Activated naive CD8-positive, alpha-beta T cell (primary cell): Measurements from ENCODE around the gene BCL2.

Experiments used
- H3K27ac Mint-ChIP-seq: one replicate; pipeline ENCODE4 v1.8.0; 2021; ENCODE audit warnings: mixed read lengths
- H3K27me3 Mint-ChIP-seq: one replicate; pipeline ENCODE4 v1.8.0; 2021; ENCODE audit warnings: mixed read lengths
- H3K36me3 Mint-ChIP-seq: one replicate; pipeline ENCODE4 v1.8.0; 2021; ENCODE audit warnings: mixed read lengths
- H3K4me1 Mint-ChIP-seq: one replicate; pipeline ENCODE4 v1.8.0; 2021; ENCODE audit warnings: low read depth, mixed read lengths
- H3K4me3 Mint-ChIP-seq: one replicate; pipeline ENCODE4 v1.8.0; 2021; ENCODE audit warnings: mild to moderate bottlenecking, mixed read lengths
- H3K9me3 Mint-ChIP-seq: one replicate; pipeline ENCODE4 v1.8.0; 2021; ENCODE audit warnings: low read depth, mixed read lengths

BCL2 gene

DNA sequence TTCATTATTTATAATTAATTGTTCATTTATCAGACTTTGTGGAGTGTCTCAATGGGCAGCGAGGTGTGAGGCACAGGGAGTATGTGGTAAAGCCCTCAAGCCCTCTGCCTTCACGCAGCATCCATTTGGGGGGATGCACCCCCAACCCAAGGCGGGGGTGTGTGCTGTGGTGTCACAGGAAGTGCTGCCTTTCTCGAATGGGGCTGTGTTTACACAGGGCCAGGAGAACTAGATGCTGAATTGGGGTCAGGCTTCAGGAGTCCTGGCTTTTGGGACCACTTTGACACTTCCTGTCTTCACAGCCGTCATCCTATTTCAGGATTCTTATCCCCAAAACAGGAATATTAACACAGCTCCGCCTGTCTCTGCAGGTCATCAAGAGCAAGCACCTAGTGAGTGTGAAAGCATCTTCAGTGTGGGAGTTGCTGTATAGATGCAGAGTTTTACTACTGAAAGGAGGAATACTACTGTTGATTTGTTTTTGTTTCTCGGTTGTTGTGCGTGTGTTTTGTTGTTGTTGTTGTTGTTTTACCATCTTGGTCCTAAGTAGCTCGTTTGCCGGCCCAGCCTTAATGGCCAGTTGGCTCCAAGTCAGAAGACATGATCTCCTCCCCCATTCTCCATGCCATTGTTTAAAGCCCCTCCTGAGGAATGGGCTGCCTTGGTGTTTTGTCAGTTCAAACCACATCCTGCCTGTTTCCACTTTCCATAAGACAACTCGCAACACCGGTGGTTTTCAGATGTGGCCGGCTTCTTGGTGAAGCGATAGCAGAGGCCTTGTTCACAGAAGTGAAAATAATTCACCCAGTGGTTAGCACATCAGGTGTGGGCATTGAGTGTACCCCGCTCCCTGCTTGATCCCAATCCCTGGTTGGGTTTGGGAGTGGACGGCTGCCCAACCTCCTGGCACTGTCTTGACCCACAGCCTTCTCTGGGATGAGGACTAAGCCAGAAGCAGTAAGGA lies 221.3 kb downstream of the BCL2 start:
- peak overlapping the region; percentile 64 for H3K27ac Mint-ChIP-seq
- H3K27me3 Mint-ChIP-seq = no peaks in the 10 kb centered on the region
- H3K4me3 Mint-ChIP-seq = peak overlapping the region; percentile 58
- H3K36me3 Mint-ChIP-seq = peaks cover 2% of the 10 kb centered on the region
- no peaks in the 10 kb centered on the region for H3K9me3 Mint-ChIP-seq
- peaks cover 50% of the 10 kb centered on the region for H3K4me1 Mint-ChIP-seq

DNA sequence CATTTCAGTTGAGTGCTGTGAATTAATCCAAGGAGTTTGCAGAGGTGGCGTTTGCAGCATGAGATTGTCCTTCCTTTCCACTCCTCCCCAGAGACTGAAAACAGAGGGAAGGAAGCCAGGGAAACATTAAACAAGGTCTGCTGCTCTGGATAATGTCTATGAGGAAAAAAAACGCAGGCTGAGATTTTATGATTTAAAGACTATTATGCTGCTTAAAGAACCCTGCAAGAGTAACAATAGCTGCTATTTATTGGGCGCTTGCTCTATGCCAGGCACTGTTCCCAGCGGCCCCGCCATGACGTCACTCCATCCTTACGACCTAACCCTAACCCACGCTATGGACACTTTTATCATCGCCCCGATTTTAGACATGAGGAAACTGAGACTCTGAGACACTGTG lies 222.4 kb downstream of the BCL2 start:
- no peak overlapping the region for H3K27ac Mint-ChIP-seq
- H3K27me3 Mint-ChIP-seq = no peaks in the 10 kb centered on the region
- peaks cover 47% of the 10 kb centered on the region for H3K4me1 Mint-ChIP-seq
- H3K4me3 Mint-ChIP-seq = peak overlapping the region; percentile 30
- peaks cover 2% of the 10 kb centered on the region for H3K36me3 Mint-ChIP-seq
- H3K9me3 Mint-ChIP-seq = no peaks in the 10 kb centered on the region

DNA sequence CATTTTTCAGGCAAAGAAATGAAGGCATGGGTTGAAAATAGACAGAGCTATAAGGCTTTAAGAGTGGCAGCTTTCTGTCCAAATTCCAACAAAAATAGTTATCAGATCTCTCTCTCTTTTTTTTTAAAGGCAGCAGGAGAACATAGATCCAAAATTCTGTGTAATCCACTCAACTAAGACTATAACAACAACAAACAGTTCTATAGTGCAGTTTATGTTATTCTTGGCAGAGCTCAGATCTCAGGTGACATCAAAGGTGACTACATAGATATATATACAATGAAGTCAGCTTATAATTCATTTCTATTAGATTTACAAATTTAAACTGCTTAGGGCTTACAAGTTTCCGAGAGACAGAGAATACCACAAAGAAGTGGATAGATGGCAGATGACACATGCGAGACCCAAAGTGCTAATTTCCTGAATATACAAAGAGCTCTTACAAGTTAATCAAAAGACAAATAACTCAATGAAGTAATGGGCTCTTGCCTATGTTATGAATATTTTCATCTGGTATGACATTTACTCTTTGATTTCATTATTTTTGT lies 223.2 kb downstream of the BCL2 start:
- no peak overlapping the region for H3K27ac Mint-ChIP-seq
- peaks cover 2% of the 10 kb centered on the region for H3K36me3 Mint-ChIP-seq
- H3K4me3 Mint-ChIP-seq = no peak overlapping the region
- no peaks in the 10 kb centered on the region for H3K27me3 Mint-ChIP-seq
- peaks cover 43% of the 10 kb centered on the region for H3K4me1 Mint-ChIP-seq
- no peaks in the 10 kb centered on the region for H3K9me3 Mint-ChIP-seq

DNA sequence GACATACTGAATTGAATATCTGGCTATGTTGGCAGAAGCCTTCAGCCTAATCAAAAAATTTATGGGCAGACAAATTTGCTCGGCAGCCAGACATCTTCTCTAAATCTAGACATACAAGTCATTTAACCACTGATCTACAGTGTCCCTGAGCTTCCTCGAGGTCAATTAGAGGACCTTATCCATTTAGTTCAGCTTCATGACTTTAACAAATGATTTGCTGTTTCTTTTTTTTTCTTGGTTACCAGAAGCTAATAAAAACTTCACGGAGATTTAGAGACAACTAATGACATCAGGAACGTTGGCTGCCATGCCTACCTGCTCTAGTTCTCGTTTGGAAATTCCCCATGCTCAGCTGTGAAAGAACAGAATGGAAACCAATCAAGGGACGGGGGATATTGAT lies 223.8 kb downstream of the BCL2 start:
- Mint-ChIP-seq H3K9me3 (no peaks in the 10 kb centered on the region), H3K4me3 (no peak overlapping the region), H3K4me1 (peaks cover 41% of the 10 kb centered on the region), H3K27ac (no peak overlapping the region), H3K36me3 (peaks cover 1% of the 10 kb centered on the region), H3K27me3 (no peaks in the 10 kb centered on the region)

DNA sequence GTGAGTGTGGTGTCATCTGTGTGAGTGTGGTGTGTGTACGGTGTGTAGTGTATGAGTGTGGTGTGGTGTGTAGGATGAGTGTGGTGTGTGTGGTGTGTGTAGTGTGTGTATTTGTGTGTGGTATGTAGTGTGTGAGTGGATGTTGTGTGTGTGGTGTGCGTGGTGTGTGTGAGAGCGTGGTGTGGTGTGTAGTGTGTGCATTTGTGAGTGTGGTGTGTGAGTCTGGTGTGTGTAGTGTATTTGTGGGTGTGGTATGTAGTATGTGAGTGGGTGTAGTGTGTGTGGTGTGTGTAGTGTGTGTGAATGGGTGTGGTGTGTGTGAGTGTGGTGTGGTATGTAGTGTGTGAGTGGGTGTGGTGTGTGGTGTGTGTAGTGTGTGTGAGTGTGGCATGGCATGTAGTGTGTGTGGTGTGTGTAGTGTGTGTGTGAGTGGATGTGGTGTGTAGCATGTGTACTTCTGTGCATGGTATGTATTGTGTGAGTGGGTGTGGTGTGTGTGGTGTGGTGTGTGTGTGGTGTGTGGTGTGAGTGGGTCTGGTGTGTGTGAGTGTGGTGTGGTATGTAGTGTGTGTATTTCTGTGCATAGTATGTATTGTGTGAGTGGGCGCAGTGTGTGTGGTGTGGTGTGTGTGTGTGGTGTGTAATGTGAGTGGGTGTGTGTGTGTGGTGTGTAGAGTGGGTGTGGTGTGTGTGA lies 227.8 kb downstream of the BCL2 start:
- Mint-ChIP-seq H3K27me3 (no peaks in the 10 kb centered on the region), H3K36me3 (no peaks in the 10 kb centered on the region), H3K4me3 (no peak overlapping the region), H3K27ac (no peak overlapping the region), H3K4me1 (peaks cover 4% of the 10 kb centered on the region), H3K9me3 (no peaks in the 10 kb centered on the region)

DNA sequence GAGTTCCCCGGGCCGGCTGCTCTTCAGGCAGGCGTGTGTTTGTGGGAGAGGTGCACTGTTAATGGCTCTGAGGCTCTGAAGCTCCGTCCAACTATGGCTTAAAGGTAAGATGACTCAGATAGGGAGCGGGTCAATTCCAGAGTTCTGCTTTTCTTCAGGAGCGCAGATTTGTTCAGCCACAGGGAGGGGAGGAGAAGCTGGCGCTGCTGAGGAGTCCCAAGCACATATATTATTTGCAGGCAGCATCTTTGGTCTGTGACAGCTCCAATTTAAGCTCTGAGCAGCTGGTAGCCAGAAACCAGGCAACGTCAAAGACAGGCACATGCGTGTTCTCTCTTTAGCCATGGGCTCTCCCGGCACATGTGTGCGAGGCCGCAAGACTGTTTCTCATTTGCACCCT lies 229.2 kb downstream of the BCL2 start:
- no peaks in the 10 kb centered on the region for H3K36me3 Mint-ChIP-seq
- no peak overlapping the region for H3K4me3 Mint-ChIP-seq
- H3K27ac Mint-ChIP-seq = no peak overlapping the region
- no peaks in the 10 kb centered on the region for H3K27me3 Mint-ChIP-seq
- H3K4me1 Mint-ChIP-seq = no peaks in the 10 kb centered on the region
- H3K9me3 Mint-ChIP-seq = no peaks in the 10 kb centered on the region

DNA sequence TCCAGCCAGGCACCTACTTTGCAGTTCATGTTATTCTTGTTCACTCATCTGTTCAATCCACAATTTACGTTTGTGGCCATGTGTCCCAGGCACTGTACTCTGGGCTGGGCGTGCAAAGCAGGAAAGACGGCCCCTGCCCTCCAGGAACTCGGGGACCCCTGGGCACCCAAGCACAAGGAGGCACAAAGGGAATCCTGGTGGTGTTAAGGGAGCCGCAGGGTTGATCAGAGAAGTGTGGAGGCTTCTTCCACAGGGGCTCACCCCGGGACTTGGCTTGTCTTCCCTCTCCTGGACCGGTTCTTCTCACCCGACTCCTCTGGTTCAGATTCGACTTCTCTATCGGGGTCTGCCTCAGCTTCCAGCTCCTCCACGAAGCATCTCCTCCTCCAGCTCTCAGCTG lies 230.5 kb downstream of the BCL2 start:
- H3K27ac Mint-ChIP-seq = no peak overlapping the region
- no peaks in the 10 kb centered on the region for H3K36me3 Mint-ChIP-seq
- H3K4me1 Mint-ChIP-seq = no peaks in the 10 kb centered on the region
- no peaks in the 10 kb centered on the region for H3K27me3 Mint-ChIP-seq
- no peak overlapping the region for H3K4me3 Mint-ChIP-seq
- no peaks in the 10 kb centered on the region for H3K9me3 Mint-ChIP-seq

DNA sequence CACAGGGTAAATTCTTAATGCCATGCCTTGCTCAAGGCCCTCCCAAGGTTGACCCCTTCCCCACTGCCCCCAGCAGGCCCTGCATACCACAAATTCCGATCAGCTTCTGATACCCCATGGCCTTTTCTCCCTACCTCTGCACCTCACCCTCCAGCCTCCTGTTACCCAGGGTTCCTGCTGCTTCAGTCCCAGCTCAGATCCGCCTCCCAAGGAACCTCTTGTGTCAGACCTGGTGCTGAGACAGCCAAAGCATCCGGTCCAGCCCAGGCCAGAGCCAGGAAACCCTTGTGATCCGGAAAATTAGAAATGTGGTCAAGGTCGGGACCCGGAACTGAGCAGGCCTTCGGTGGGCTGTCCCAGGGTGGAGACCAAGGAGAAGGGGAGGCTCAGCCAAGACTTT lies 231.3 kb downstream of the BCL2 start:
- H3K27ac Mint-ChIP-seq = no peak overlapping the region
- H3K4me1 Mint-ChIP-seq = no peaks in the 10 kb centered on the region
- no peak overlapping the region for H3K4me3 Mint-ChIP-seq
- no peaks in the 10 kb centered on the region for H3K36me3 Mint-ChIP-seq
- H3K27me3 Mint-ChIP-seq = no peaks in the 10 kb centered on the region
- H3K9me3 Mint-ChIP-seq = no peaks in the 10 kb centered on the region

DNA sequence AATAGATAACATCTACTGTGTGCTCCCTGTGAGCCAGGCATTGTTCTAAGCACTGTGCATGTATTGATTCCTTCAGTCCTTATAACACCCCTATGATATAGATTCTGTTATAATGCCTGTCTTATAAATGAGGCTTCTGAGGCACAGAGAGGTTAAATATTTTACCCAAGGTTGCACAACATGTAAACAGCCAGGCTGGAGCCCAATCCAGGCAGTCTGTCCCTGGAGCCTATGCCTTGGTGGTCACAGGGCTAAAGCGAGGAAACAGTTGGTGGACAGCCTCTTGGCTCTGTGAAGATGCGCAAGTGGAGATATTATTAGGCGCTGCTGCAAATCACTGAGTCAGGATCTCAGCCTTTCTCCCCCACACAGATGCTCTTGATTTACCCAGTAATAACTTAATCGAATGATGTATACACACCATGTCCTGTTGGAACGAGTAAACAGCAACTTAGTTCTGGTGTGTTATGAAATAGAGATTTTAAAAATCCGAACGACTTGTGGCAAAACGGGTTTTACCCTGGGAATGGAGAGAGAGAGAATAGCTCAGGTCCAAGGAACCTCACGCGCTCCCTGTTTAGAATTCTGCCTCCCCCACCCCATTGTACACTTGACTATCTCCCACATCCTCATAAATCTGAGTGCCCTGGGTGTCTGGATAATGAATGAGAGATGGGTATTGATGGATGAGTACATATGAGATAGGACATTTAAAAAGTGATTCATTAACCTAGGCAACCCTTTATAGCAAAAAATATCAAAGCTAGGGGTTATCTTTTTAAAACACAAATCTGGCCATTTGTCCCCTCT lies 231.9 kb downstream of the BCL2 start:
- Mint-ChIP-seq H3K36me3 (no peaks in the 10 kb centered on the region), H3K27me3 (no peaks in the 10 kb centered on the region), H3K4me3 (no peak overlapping the region), H3K9me3 (no peaks in the 10 kb centered on the region), H3K27ac (no peak overlapping the region), H3K4me1 (no peaks in the 10 kb centered on the region)

DNA sequence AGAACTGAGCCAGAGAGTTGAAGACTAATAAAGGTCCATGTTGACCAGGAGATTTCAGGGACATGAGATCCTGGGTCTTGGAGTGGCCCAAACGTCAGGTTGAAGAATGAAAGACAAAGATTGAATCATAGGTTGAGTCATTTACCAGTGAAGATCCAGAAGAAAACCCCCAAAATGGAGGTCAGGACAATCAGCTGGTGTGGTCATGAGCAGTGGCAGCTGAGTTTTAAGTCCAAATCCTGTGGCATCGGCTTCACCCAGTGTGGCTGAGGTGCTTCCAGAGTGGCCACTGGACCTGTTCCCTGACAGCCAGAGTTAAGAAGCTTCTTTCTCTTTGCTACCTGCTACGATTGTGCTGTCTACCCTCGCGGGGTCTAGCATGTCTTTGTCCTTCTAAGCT lies 234.0 kb downstream of the BCL2 start:
- H3K4me3 Mint-ChIP-seq = no peak overlapping the region
- no peak overlapping the region for H3K27ac Mint-ChIP-seq
- H3K36me3 Mint-ChIP-seq = no peaks in the 10 kb centered on the region
- H3K9me3 Mint-ChIP-seq = no peaks in the 10 kb centered on the region
- no peaks in the 10 kb centered on the region for H3K4me1 Mint-ChIP-seq
- H3K27me3 Mint-ChIP-seq = no peaks in the 10 kb centered on the region

DNA sequence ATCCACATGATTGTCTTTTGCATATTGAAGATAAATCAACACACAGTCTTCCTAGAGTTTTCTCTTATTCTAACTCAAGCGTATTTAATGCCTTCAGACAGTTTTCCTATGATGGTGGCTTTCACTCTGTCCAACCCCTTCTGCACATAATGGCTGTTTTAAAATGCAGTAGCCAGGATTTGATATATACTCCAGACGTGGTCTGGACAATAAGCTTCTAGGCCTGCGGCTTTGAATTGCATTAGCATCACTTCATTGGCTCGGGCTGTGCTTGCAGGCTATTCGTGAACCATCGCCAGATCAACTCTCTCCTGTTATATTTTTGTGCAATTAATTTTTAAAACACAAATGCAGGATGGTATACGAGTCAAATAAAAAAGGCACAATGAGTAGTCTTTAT lies 235.3 kb downstream of the BCL2 start:
- H3K9me3 Mint-ChIP-seq = peaks cover 6% of the 10 kb centered on the region
- no peak overlapping the region for H3K4me3 Mint-ChIP-seq
- no peak overlapping the region for H3K27ac Mint-ChIP-seq
- H3K27me3 Mint-ChIP-seq = no peaks in the 10 kb centered on the region
- peaks cover 8% of the 10 kb centered on the region for H3K36me3 Mint-ChIP-seq
- no peaks in the 10 kb centered on the region for H3K4me1 Mint-ChIP-seq

DNA sequence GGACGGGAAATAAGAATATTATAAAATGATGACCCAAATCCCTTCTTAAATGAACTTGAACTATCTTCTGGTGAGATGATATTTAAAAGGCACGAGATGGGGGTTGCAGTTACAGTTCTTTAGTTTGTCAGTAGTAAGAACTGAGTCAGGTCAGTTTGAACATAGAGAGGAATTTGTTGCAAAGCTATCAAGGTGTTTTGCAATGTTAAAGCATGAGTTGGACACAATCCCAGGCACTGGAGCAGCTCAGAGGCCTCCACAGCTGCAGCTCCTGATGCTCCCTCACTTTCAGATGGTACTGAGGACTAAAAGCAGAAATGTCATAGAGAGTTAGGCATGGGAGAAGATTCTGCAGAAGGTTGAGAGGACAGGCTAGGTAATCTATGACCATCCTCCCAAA lies 236.0 kb downstream of the BCL2 start:
- H3K4me1 Mint-ChIP-seq = no peaks in the 10 kb centered on the region
- no peak overlapping the region for H3K4me3 Mint-ChIP-seq
- H3K36me3 Mint-ChIP-seq = peaks cover 9% of the 10 kb centered on the region
- H3K9me3 Mint-ChIP-seq = peaks cover 6% of the 10 kb centered on the region
- H3K27me3 Mint-ChIP-seq = no peaks in the 10 kb centered on the region
- H3K27ac Mint-ChIP-seq = no peak overlapping the region

DNA sequence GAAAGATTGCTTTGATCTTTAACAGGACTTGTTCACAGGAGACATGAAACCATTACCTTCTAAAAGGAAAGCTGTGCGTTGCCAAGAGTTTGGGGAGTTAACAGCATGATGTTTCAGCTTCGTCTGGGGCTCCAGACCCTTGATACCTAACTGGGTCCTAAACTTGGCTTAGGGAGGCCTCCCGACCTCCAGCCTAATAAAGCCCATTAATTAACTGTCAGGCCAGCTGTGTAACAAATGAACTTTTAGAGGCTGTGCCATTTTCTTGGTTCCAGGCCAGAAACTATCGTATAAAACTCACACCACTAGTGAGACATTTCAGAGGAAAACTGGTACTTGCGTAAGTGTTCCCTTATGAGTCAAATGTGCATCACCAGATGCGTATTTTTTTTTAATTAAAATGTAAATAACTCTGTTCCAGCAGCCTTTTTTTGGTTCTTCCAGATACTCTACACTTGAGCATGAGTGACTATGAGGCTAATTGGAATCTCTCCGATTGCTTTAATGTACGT lies 236.5 kb downstream of the BCL2 start:
- Mint-ChIP-seq H3K27ac (no peak overlapping the region), H3K4me3 (no peak overlapping the region)

DNA sequence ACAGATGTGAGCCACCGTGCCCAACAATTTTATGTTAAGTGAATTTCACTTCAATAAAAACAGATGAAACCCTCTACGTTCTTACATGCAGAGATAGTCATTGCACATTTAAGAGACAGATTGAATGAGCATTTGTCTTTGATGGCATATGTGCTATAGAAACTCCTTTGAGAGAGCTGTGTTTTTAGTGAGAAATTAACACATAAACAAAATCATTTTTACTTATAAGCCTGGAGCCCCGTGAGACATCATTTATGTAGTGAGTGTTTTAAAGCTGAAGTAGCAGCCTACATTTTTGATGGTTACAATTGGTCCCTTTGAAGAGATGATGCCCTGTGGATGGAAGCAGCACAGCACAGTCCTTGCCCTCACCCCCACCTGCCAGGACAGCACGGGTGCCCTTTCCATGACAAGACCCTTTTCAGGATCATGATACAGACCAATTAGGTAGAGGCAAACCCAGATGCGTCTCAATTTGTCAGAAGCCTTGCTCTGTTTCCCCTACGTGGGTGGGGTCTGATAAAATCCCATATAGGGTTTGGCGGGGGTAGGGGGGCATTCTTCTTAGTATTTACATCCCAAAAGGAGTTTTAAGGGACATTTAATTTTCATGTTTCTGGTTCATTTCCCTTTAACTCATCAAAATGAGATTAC lies 237.1 kb downstream of the BCL2 start:
- Mint-ChIP-seq H3K36me3 (peaks cover 9% of the 10 kb centered on the region), H3K9me3 (peaks cover 6% of the 10 kb centered on the region), H3K4me3 (no peak overlapping the region), H3K27ac (no peak overlapping the region), H3K4me1 (no peaks in the 10 kb centered on the region), H3K27me3 (peaks cover 4% of the 10 kb centered on the region)

More for the DNA sequence above, 236.5 kb downstream of the BCL2 start:
- H3K36me3 Mint-ChIP-seq = peaks cover 9% of the 10 kb centered on the region
- peaks cover 4% of the 10 kb centered on the region for H3K27me3 Mint-ChIP-seq
- H3K9me3 Mint-ChIP-seq = peaks cover 6% of the 10 kb centered on the region
- no peaks in the 10 kb centered on the region for H3K4me1 Mint-ChIP-seq
